ENCODE results near the gene TPT1.
"Not testable (repeated sequence)": the region's sequence is repeated elsewhere in the genome, so short reads cannot be mapped to it uniquely, and the experiment has no call there.

Gene TPT1

GRCh38 chr13:45341034-45341798 lies at the start of gene TPT1:
Gene TPT1 (minus strand): TSS chr13:45341183. CDS start chr13:45341069, 114 bp downstream.
- H3K4me1 Mint-ChIP-seq = peaks cover 18 to 33% of the 10 kb centered on the region in 2 donors
- no peaks in the 10 kb centered on the region for H3K27me3 Mint-ChIP-seq
- no peaks in the 10 kb centered on the region for H3K9me3 Mint-ChIP-seq
- H3K4me3 Mint-ChIP-seq = peak within 1 kb of the TSS; percentile 90 to 97
- peak within 1 kb of the TSS; percentile 99 for H3K27ac Mint-ChIP-seq
- peaks cover 35 to 50% of the 10 kb centered on the region in 2 donors for H3K36me3 Mint-ChIP-seq
- peak; percentile 89 to 90 for ATAC-seq (replicated peaks)
- DNase-seq = peak; percentile 99

- not testable (repeated sequence) for H3K9me3 Mint-ChIP-seq; H3K27me3 Mint-ChIP-seq; ATAC-seq (replicated peaks); DNase-seq; H3K4me3 Mint-ChIP-seq; H3K27ac Mint-ChIP-seq
- peaks cover 0 to 15% of the 10 kb centered on the region in 2 donors for H3K4me1 Mint-ChIP-seq
- H3K36me3 Mint-ChIP-seq = peaks cover 27 to 34% of the 10 kb centered on the region in 2 donors
Observed at GRCh38 chr13:45390348-45390747, 49.4 kb upstream of the TPT1 start.

GRCh38 chr13:45388664-45389063 lies 47.7 kb upstream of the TPT1 start:
- Mint-ChIP-seq H3K9me3 (no peaks in the 10 kb centered on the region), H3K27me3 (no peaks in the 10 kb centered on the region), H3K4me3 (no peak overlapping the region), H3K4me1 (peaks cover 0 to 8% of the 10 kb centered on the region in 2 donors), H3K27ac (no peak overlapping the region), H3K36me3 (peaks cover 33 to 43% of the 10 kb centered on the region in 2 donors)
- no peak for ATAC-seq (replicated peaks)
- no peak for DNase-seq

- not testable (repeated sequence) for DNase-seq; H3K4me3 Mint-ChIP-seq; H3K4me1 Mint-ChIP-seq; H3K9me3 Mint-ChIP-seq; H3K27ac Mint-ChIP-seq; ATAC-seq (replicated peaks); H3K27me3 Mint-ChIP-seq
- peaks cover 30 to 38% of the 10 kb centered on the region in 2 donors for H3K36me3 Mint-ChIP-seq
Observed at GRCh38 chr13:45386892-45387575, 46.1 kb upstream of the TPT1 start.

- H3K9me3 Mint-ChIP-seq = no peaks in the 10 kb centered on the region
- no peak for ATAC-seq (replicated peaks)
- H3K27ac Mint-ChIP-seq = no peak overlapping the region
Observed at GRCh38 chr13:45385907-45386553, 45.0 kb upstream of the TPT1 start.

GRCh38 chr13:45385320-45385719 lies 44.3 kb upstream of the TPT1 start:
- Mint-ChIP-seq H3K9me3 (no peaks in the 10 kb centered on the region), H3K36me3 (peaks cover 19 to 27% of the 10 kb centered on the region in 2 donors), H3K4me1 (peaks cover 0 to 4% of the 10 kb centered on the region in 2 donors), H3K27me3 (no peaks in the 10 kb centered on the region), H3K27ac (no peak overlapping the region), H3K4me3 (no peak overlapping the region)
- DNase-seq (no peak), ATAC-seq (replicated peaks) (no peak)

More at GRCh38 chr13:45385907-45386553, 45.0 kb upstream of the TPT1 start:
- Mint-ChIP-seq H3K4me1 (peaks cover 0 to 8% of the 10 kb centered on the region in 2 donors), H3K27me3 (no peaks in the 10 kb centered on the region), H3K4me3 (no peak overlapping the region), H3K36me3 (peaks cover 25 to 34% of the 10 kb centered on the region in 2 donors)
- no peak for DNase-seq

- no peaks in the 10 kb centered on the region for H3K9me3 Mint-ChIP-seq
- H3K27me3 Mint-ChIP-seq = no peaks in the 10 kb centered on the region
- H3K36me3 Mint-ChIP-seq = peaks cover 18 to 25% of the 10 kb centered on the region in 2 donors
- DNase-seq (no peak), ATAC-seq (replicated peaks) (no peak)
- no peak overlapping the region for H3K27ac Mint-ChIP-seq
- H3K4me1 Mint-ChIP-seq = peaks cover 0 to 4% of the 10 kb centered on the region in 2 donors
- H3K4me3 Mint-ChIP-seq = no peak overlapping the region
Observed at GRCh38 chr13:45384474-45385174, 43.6 kb upstream of the TPT1 start.

- H3K27ac Mint-ChIP-seq; H3K4me1 Mint-ChIP-seq; ATAC-seq (replicated peaks); H3K27me3 Mint-ChIP-seq; H3K4me3 Mint-ChIP-seq; H3K9me3 Mint-ChIP-seq; DNase-seq: not testable (repeated sequence)
- peaks cover 18 to 24% of the 10 kb centered on the region in 2 donors for H3K36me3 Mint-ChIP-seq
Observed at GRCh38 chr13:45382739-45383138, 41.8 kb upstream of the TPT1 start.

GRCh38 chr13:45381196-45381595 lies 40.2 kb upstream of the TPT1 start:
- no peak overlapping the region for H3K27ac Mint-ChIP-seq
- no peak overlapping the region for H3K4me3 Mint-ChIP-seq
- DNase-seq = no peak
- peaks cover 11 to 14% of the 10 kb centered on the region in 2 donors for H3K36me3 Mint-ChIP-seq
- H3K9me3 Mint-ChIP-seq = no peaks in the 10 kb centered on the region
- H3K4me1 Mint-ChIP-seq = no peaks in the 10 kb centered on the region
- ATAC-seq (replicated peaks) = no peak
- no peaks in the 10 kb centered on the region for H3K27me3 Mint-ChIP-seq

GRCh38 chr13:45380708-45381107 lies 39.7 kb upstream of the TPT1 start:
- peaks cover 11 to 14% of the 10 kb centered on the region in 2 donors for H3K36me3 Mint-ChIP-seq
- H3K4me1 Mint-ChIP-seq; H3K9me3 Mint-ChIP-seq; H3K27ac Mint-ChIP-seq; ATAC-seq (replicated peaks); H3K27me3 Mint-ChIP-seq; H3K4me3 Mint-ChIP-seq; DNase-seq: not testable (repeated sequence)

- not testable (repeated sequence) for H3K4me3 Mint-ChIP-seq; H3K9me3 Mint-ChIP-seq; H3K4me1 Mint-ChIP-seq; H3K27me3 Mint-ChIP-seq; H3K27ac Mint-ChIP-seq; ATAC-seq (replicated peaks); DNase-seq
- H3K36me3 Mint-ChIP-seq = peaks cover 4 to 11% of the 10 kb centered on the region in 2 donors
Observed at GRCh38 chr13:45379516-45379915, 38.5 kb upstream of the TPT1 start.

GRCh38 chr13:45378786-45379185 lies 37.8 kb upstream of the TPT1 start:
- H3K4me1 Mint-ChIP-seq; H3K27me3 Mint-ChIP-seq; H3K27ac Mint-ChIP-seq; H3K36me3 Mint-ChIP-seq; DNase-seq; H3K9me3 Mint-ChIP-seq; ATAC-seq (replicated peaks); H3K4me3 Mint-ChIP-seq: not testable (repeated sequence)

GRCh38 chr13:45377314-45377713 lies 36.3 kb upstream of the TPT1 start:
- ATAC-seq (replicated peaks) = not testable (repeated sequence)

GRCh38 chr13:45376651-45377050 lies 35.7 kb upstream of the TPT1 start:
- not testable (repeated sequence) for H3K27ac Mint-ChIP-seq; H3K4me1 Mint-ChIP-seq; H3K27me3 Mint-ChIP-seq; DNase-seq; ATAC-seq (replicated peaks); H3K4me3 Mint-ChIP-seq; H3K9me3 Mint-ChIP-seq
- peaks cover 4 to 14% of the 10 kb centered on the region in 2 donors for H3K36me3 Mint-ChIP-seq

More at GRCh38 chr13:45377314-45377713, 36.3 kb upstream of the TPT1 start:
- H3K36me3 Mint-ChIP-seq = peaks cover 2 to 11% of the 10 kb centered on the region in 2 donors
- not testable (repeated sequence) for H3K27me3 Mint-ChIP-seq, H3K4me1 Mint-ChIP-seq, H3K4me3 Mint-ChIP-seq, DNase-seq, H3K9me3 Mint-ChIP-seq, H3K27ac Mint-ChIP-seq

Data from stimulated activated naive B cell treated with anti-CD40 and anti-IgM and Interleukin-4, amounts not matched to agents 10 μg/mL and 1 μg/mL and 100 μg/mL, for 72 hours (primary cell).